HepG2 (cell line): ENCODE data around the gene WSB2. TPM values are rescaled to one million over a fixed set of nuclear protein-coding genes. Genes with fewer than 3 reads are reported as not detected.

Experiments
- CREM ChIP-seq, 2 experiments: sonication (generic) in 1 of 2; formaldehyde crosslinking in 1 of 2; IDR thresholded peaks; 2 replicates each; pipeline versions ENCODE4 v1.4.0 to v1.6.1; 2016 to 2020; ENCODE audit warnings: antibody characterized with exemption in 1 of 2, mild to moderate bottlenecking in 1 of 2, missing genetic modification reagents in 1 of 2
- FOXO4 ChIP-seq: sonication (generic); formaldehyde crosslinking; conservative IDR thresholded peaks from 2 replicates; pipeline ENCODE4 v1.8.1; 2023; ENCODE audit warnings: missing genetic modification reagents
- GMEB2 ChIP-seq: IDR thresholded peaks from 2 replicates; pipeline ENCODE4 v1.6.1; 2016; ENCODE audit warnings: missing biosample characterization, missing genetic modification reagents, low read depth
- RAD51 ChIP-seq: fragments of 450-650 bp; IDR thresholded peaks from 2 replicates; pipeline ENCODE4 v1.6.1; 2016; ENCODE audit warnings: borderline replicate concordance
- SOX13 ChIP-seq, 3 experiments: fragments of 450-650 bp in 1 of 3; sonication (generic) in 1 of 3; formaldehyde crosslinking in 1 of 3; IDR thresholded peaks in 2 of 3; conservative IDR thresholded peaks in 1 of 3; 2 replicates each; pipeline versions ENCODE4 v1.5.0 to v1.6.1; 2016 to 2020; ENCODE audit warnings: antibody characterized with exemption in 1 of 3, mild to moderate bottlenecking in 1 of 3, missing compliant biosample characterization in 1 of 3, missing genetic modification reagents in 1 of 3, moderate library complexity in 1 of 3
- ZMAT5 ChIP-seq: sonication (generic); formaldehyde crosslinking; IDR thresholded peaks from 2 replicates; pipeline ENCODE4 v1.5.0; 2020; ENCODE audit warnings: mild to moderate bottlenecking, low read depth, missing genetic modification reagents, borderline replicate concordance
- ZNF407 ChIP-seq: sonication (generic); formaldehyde crosslinking; IDR thresholded peaks from one replicate; pipeline ENCODE4 v1.5.1; 2020; ENCODE audit warnings: mild to moderate bottlenecking, missing genetic modification reagents; ENCODE audit errors: not compliant biosample characterization
- ZNF644 ChIP-seq: IDR thresholded peaks from 2 replicates; pipeline ENCODE4 v1.6.1; 2016; ENCODE audit warnings: low read depth
- ZSCAN20 ChIP-seq: sonication (generic); formaldehyde crosslinking; IDR thresholded peaks from 2 replicates; pipeline ENCODE4 v1.4.0; 2020; ENCODE audit warnings: missing genetic modification reagents, mild to moderate bottlenecking, borderline replicate concordance
- polyA plus RNA-seq, 8 experiments: library from polyadenylated mRNA; depleted of rRNA in 3 of 8; stranded (reverse) in 7 of 8; unstranded in 1 of 8; fragments of >200 nt; fragmentation: Illumina TruSeq in 4 of 8; extraction: Trizol in 4 of 8; gene quantifications; 2 replicates each; pipeline versions ENCODE4 v1.2.1 to v1.2.3, GENCODE V29; 2011 to 2016; ENCODE audit warnings: low read depth in 4 of 8, missing spikeins in 1 of 8, mixed read lengths in 1 of 8; ENCODE audit not compliant: insufficient read depth in 1 of 8
- total RNA-seq, 5 experiments: library from RNA; depleted of rRNA; stranded (reverse); fragments of >200 nt; fragmentation: Illumina TruSeq; extraction: Trizol; gene quantifications; 2 replicates each; pipeline ENCODE4 v1.2.3, GENCODE V29; 2016; ENCODE audit warnings: low read depth in 1 of 5

Gene WSB2
- total and polyA plus RNA-seq, 2 of the 13 experiments (the other 11 are each of a cell fraction or from before 2014, with no cell fraction given), result 31.0 to 82.8 TPM

GRCh38 chr12:118063576-118064391, 2.8 kb upstream of the WSB2 start (continued):
- TF ChIP-seq SOX13 (IDR thresholded peaks at IDR 0.05) (no peak), SOX13 (CRISPR knock-in tag; conservative IDR thresholded peaks at IDR 0.05 in 1 of 2, IDR thresholded peaks at IDR 0.05 in 1 of 2) (peak in 1 of 2 experiments; percentile 77; a peak in 2 of 4 replicates), ZNF644 (CRISPR knock-in tag) (no peak), ZNF407 (no peak), CREM (IDR thresholded peaks at IDR 0.05) (peak; percentile 37), CREM (CRISPR knock-in tag; IDR thresholded peaks at IDR 0.05) (no peak), RAD51 (no peak), GMEB2 (CRISPR knock-in tag) (no peak), ZMAT5 (no peak), ZSCAN20 (0 out of 2 replicates have a peak, but pooled peaks have one; percentile 19), FOXO4 (no peak)
